Putamen (tissue), 1 donor: Measurements from ENCODE around the gene LDB1.

Experiments
- DNase-seq: peaks from one replicate; pipeline ENCODE4 v3.0.0-alpha.2; 2016; ENCODE audit warnings: low spot score

Gene LDB1

DNA sequence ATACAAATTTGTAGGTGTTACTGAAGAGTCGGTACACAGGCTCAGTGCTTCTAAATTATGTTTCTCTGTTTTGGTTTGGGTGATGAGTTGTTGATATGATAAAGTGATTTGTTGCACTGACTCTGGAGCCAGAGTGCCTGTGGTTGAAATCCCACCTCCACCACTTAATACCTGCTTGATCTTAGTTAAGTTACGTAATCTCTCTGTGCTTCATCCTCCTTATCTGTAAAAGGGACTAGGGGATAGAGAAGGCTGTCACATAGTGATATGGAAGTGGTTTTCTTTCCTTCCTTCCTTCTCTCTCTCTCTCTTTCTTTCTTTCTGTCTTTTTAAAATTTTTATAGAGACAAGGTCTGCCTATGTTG, 55.7 kb downstream of the LDB1 start:
- DNase-seq = no peak

DNA sequence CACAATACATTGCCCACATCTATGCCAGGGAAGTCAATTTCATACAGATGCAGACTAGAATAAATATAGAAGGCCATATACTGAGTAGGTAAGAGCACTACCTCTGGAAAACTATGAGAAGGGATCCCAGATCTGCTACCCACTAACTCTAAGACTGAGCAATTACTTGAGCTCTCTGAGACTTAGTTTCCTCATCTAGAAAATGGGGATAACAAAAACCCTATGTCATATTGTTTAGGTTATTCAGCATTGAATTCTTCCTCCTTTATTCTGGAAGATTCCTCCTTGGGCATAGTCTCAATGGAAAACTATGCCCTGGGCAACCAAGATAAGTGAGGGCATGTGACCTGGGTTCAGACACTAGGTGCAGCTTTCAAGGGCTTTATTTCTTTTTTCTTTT, 60.2 kb downstream of the LDB1 start:
- no peak for DNase-seq
